Keratinocyte (primary cell): Measurements from ENCODE around the gene CDK3. TPM values are rescaled to one million over a fixed set of nuclear protein-coding genes. Genes with fewer than 3 reads are reported as not detected.

ENCODE experiments used
- DNase-seq: peaks from one replicate; pipeline ENCODE4 v3.0.0-alpha.2; 2011; ENCODE audit warnings: low read depth, missing footprints, low spot score
- FAIRE-seq: peaks from 2 replicates; lab custom pipeline; 2011; peaks lifted over from hg19 to GRCh38; lab: Jason Lieb, UNC
- H2AFZ ChIP-seq: 2 replicates; pipeline ENCODE4 v1.6.0; 2012; ENCODE audit warnings: low read length, control low read depth, inconsistent platforms; ENCODE audit not compliant: control insufficient read depth
- H3K27ac ChIP-seq: 2 replicates; pipeline ENCODE4 v1.5.1; 2011; ENCODE audit warnings: low read length; ENCODE audit not compliant: control insufficient read depth, insufficient read depth
- H3K27me3 ChIP-seq: 3 replicates; pipeline ENCODE4 v1.6.0; 2011; ENCODE audit warnings: low read length; ENCODE audit not compliant: control insufficient read depth, insufficient read depth; ENCODE audit errors: extremely low read depth
- H3K36me3 ChIP-seq, 2 experiments: 2 replicates in 1 of 2; 3 replicates in 1 of 2; pipeline ENCODE4 v1.5.1; 2011; ENCODE audit warnings: low read length in 2 of 2, mild to moderate bottlenecking in 1 of 2; ENCODE audit not compliant: control insufficient read depth in 2 of 2, insufficient read depth in 2 of 2; ENCODE audit errors: extremely low read depth in 1 of 2
- H3K4me1 ChIP-seq: 3 replicates; pipeline ENCODE4 v1.5.1; 2011; ENCODE audit warnings: low read length; ENCODE audit not compliant: control insufficient read depth, insufficient read depth; ENCODE audit errors: extremely low read depth
- H3K4me2 ChIP-seq: 3 replicates; pipeline ENCODE4 v1.6.0; 2011; ENCODE audit warnings: low read depth, low read length; ENCODE audit not compliant: control insufficient read depth, insufficient read depth; ENCODE audit errors: extremely low read depth
- H3K4me3 ChIP-seq, 3 experiments: fragments of 200-600 bp in 1 of 3; sonication (generic) in 1 of 3; 2 replicates in 2 of 3; 3 replicates in 1 of 3; pipeline ENCODE4 v1.5.1; 2011 to 2016; ENCODE audit warnings: low read length in 3 of 3, mild to moderate bottlenecking in 3 of 3, control low read depth in 2 of 3, inconsistent platforms in 1 of 3, low read depth in 1 of 3, mixed read lengths in 1 of 3, mixed run types in 1 of 3, moderate library complexity in 1 of 3; ENCODE audit not compliant: control insufficient read depth in 2 of 3, insufficient read depth in 2 of 3; ENCODE audit errors: extremely low read depth in 1 of 3
- H3K79me2 ChIP-seq: 2 replicates; pipeline ENCODE4 v1.6.0; 2012; ENCODE audit warnings: low read length; ENCODE audit not compliant: control insufficient read depth, insufficient read depth
- H3K9ac ChIP-seq: 3 replicates; pipeline ENCODE4 v1.6.0; 2011; ENCODE audit warnings: low read length; ENCODE audit not compliant: control insufficient read depth, insufficient read depth; ENCODE audit errors: extremely low read depth
- H3K9me1 ChIP-seq: 3 replicates; pipeline ENCODE4 v1.6.0; 2011; ENCODE audit warnings: low read length; ENCODE audit not compliant: control insufficient read depth, insufficient read depth; ENCODE audit errors: extremely low read depth
- H3K9me3 ChIP-seq: 2 replicates; pipeline ENCODE4 v1.5.1; 2012; ENCODE audit warnings: low read depth, low read length; ENCODE audit not compliant: control insufficient read depth
- H4K20me1 ChIP-seq: 3 replicates; pipeline ENCODE4 v1.6.0; 2011; ENCODE audit warnings: low read length; ENCODE audit not compliant: control insufficient read depth, insufficient read depth; ENCODE audit errors: extremely low read depth
- CTCF ChIP-seq, 3 experiments: IDR thresholded peaks in 1 of 3; conservative IDR thresholded peaks in 1 of 3; optimal IDR thresholded peaks in 1 of 3; 2 replicates in 2 of 3; 3 replicates in 1 of 3; pipeline versions ENCODE3 to v1.5.1; 2011; ENCODE audit warnings: low read length in 3 of 3, mild to moderate bottlenecking in 3 of 3, moderate library complexity in 2 of 3, control low read depth in 1 of 3, inconsistent platforms in 1 of 3; ENCODE audit not compliant: insufficient read depth in 2 of 3; ENCODE audit errors: extremely low read depth in 1 of 3
- EZH2 ChIP-seq: IDR thresholded peaks from one replicate; pipeline ENCODE4 v1.6.1; 2012; ENCODE audit warnings: inconsistent platforms, mild to moderate bottlenecking, low read length, moderate library complexity
- dilution Hi-C: fragments of 300-500 bp; cut with MboI; formaldehyde crosslinking; loops from one replicate; pipeline ENCODE4 v1.7.0; 2020; ENCODE audit warnings: low sequenced_read_pairs; ENCODE audit not compliant: extremely low pct_ligation_motif_present
- polyA plus RNA-seq, 5 experiments: library from polyadenylated mRNA; depleted of rRNA in 3 of 5; stranded (reverse) in 3 of 5; stranded (forward) in 1 of 5; unstranded in 1 of 5; fragments of >200 nt; gene quantifications; 1 replicate in 1 of 5; 2 replicates in 3 of 5; 3 replicates in 1 of 5; pipeline versions ENCODE4 v1.2.1 to v1.2.3, GENCODE V29; 2011 to 2012; ENCODE audit warnings: missing spikeins in 2 of 5, low read depth in 1 of 5, low replicate concordance in 1 of 5

CDK3 gene
- polyA plus RNA-seq, 1 donor (not counting 4 experiments of a cell fraction or from before 2014, with no cell fraction given) = 1.8 TPM

GRCh38 chr17:76017481-76018339, 17.1 kb downstream of the CDK3 start:
- Histone ChIP-seq H3K9me3 (no peaks in the 10 kb centered on the region), H2AFZ (no peak overlapping the region), H3K4me2 (no peak overlapping the region), H3K36me3 (peaks cover 18 to 29% of the 10 kb centered on the region in 2 experiments), H3K4me3 (no peak overlapping the region), H3K9me1 (no peaks in the 10 kb centered on the region), H3K4me1 (no peaks in the 10 kb centered on the region), H3K27me3 (no peaks in the 10 kb centered on the region), H4K20me1 (peaks cover 8% of the 10 kb centered on the region), H3K79me2 (no peaks in the 10 kb centered on the region), H3K9ac (no peak overlapping the region), H3K27ac (no peak overlapping the region)
- DNase-seq = no peak
- no peak for TF ChIP-seq CTCF (optimal IDR thresholded peaks at IDR 0.05 in 1 of 3, IDR thresholded peaks at IDR 0.05 in 1 of 3, conservative IDR thresholded peaks at IDR 0.05 in 1 of 3; ENCODE audit: extremely low read depth in 1 of 3, insufficient read depth in 2 of 3, low read length in 3 of 3)
- no peak for TF ChIP-seq EZH2
- dilution Hi-C loops = no loop called here
- FAIRE-seq = no peak

- H3K36me3 ChIP-seq = peaks cover 16 to 31% of the 10 kb centered on the region in 2 experiments
- H3K4me3 ChIP-seq = no peak overlapping the region
- H3K79me2 ChIP-seq = no peaks in the 10 kb centered on the region
- no peaks in the 10 kb centered on the region for H3K9me3 ChIP-seq
- H3K9ac ChIP-seq = no peak overlapping the region
- peaks cover 8% of the 10 kb centered on the region for H4K20me1 ChIP-seq
- H3K27me3 ChIP-seq = no peaks in the 10 kb centered on the region
- H3K4me2 ChIP-seq = no peak overlapping the region
- FAIRE-seq = no peak
- no peak overlapping the region for H3K27ac ChIP-seq
- dilution Hi-C loops = no loop called here
- H3K9me1 ChIP-seq = no peaks in the 10 kb centered on the region
- H3K4me1 ChIP-seq = no peaks in the 10 kb centered on the region
- TF ChIP-seq CTCF (optimal IDR thresholded peaks at IDR 0.05 in 1 of 3, IDR thresholded peaks at IDR 0.05 in 1 of 3, conservative IDR thresholded peaks at IDR 0.05 in 1 of 3; ENCODE audit: extremely low read depth in 1 of 3, insufficient read depth in 2 of 3, low read length in 3 of 3) = no peak
- TF ChIP-seq EZH2 = no peak
- no peak overlapping the region for H2AFZ ChIP-seq
- DNase-seq = no peak
These were observed 17.7 kb downstream of the CDK3 start for GRCh38 chr17:76018340-76018680.
